Endothelial cell of umbilical vein (primary cell): Measurements from ENCODE around the gene CNTFR. TPM values are rescaled to one million over a fixed set of nuclear protein-coding genes. Genes with fewer than 3 reads are reported as not detected.

Experiments used
- BruUV-seq: library from RNA; stranded (reverse); fragments of 400-500 nt; replicated peaks from 2 replicates; lab custom pipeline; 2021; lab: Mats Ljungman, UMichigan
- CTCF ChIA-PET: fragments of 300-600, 350-600 bp; sonication (Branson Sonifier 250); formaldehyde crosslinking; loops from one replicate; lab custom pipeline; 2021; ENCODE audit warnings: antibody characterized with exemption, inconsistent platforms; lab: Charles Lee
- POLR2A ChIA-PET: fragments of 300-600, 350-600 bp; sonication (Branson Sonifier 250); formaldehyde crosslinking; loops from one replicate; lab custom pipeline; 2021; ENCODE audit warnings: antibody characterized with exemption, inconsistent platforms; lab: Charles Lee
- DNase-seq: peaks from one replicate; pipeline ENCODE4 v3.0.0-alpha.2; 2011; ENCODE audit warnings: low read depth, low spot score
- FAIRE-seq: peaks from 2 replicates; lab custom pipeline; 2011; peaks lifted over from hg19 to GRCh38; lab: Jason Lieb, UNC
- H2AFZ ChIP-seq: 2 replicates; pipeline ENCODE4 v1.6.0; 2012; ENCODE audit warnings: low read depth, low read length, control low read depth, inconsistent platforms
- H3K27ac ChIP-seq: 2 replicates; pipeline ENCODE4 v1.5.1; 2011; ENCODE audit warnings: low read depth, mild to moderate bottlenecking, control low read depth, low read length, moderate library complexity; ENCODE audit not compliant: insufficient read depth
- H3K27me3 ChIP-seq, 2 experiments: 2 replicates each; pipeline versions ENCODE4 v1.6.0 to v1.6.1; 2011; ENCODE audit warnings: low read length in 2 of 2, mixed read lengths in 1 of 2; ENCODE audit not compliant: control insufficient read depth in 2 of 2, insufficient read depth in 2 of 2
- H3K36me3 ChIP-seq, 2 experiments: 2 replicates in 1 of 2; 3 replicates in 1 of 2; pipeline ENCODE4 v1.5.1; 2011; ENCODE audit warnings: low read length in 2 of 2, mild to moderate bottlenecking in 1 of 2, moderate library complexity in 1 of 2; ENCODE audit not compliant: control insufficient read depth in 2 of 2, insufficient read depth in 2 of 2; ENCODE audit errors: extremely low read depth in 1 of 2
- H3K4me1 ChIP-seq: 3 replicates; pipeline ENCODE4 v1.5.1; 2011; ENCODE audit warnings: mild to moderate bottlenecking, low read length; ENCODE audit not compliant: control insufficient read depth, insufficient read depth; ENCODE audit errors: extremely low read depth
- H3K4me2 ChIP-seq: 2 replicates; pipeline ENCODE4 v1.6.1; 2011; ENCODE audit warnings: low read length, control low read depth, mixed read lengths; ENCODE audit not compliant: insufficient read depth
- H3K4me3 ChIP-seq, 3 experiments: fragments of 200-600 bp in 1 of 3; sonication (generic), shearing (Covaris generic) in 1 of 3; replicated peaks in 1 of 3; 2 replicates each; pipeline ENCODE4 v1.5.1; 2011 to 2016; ENCODE audit warnings: control low read depth in 3 of 3, low read length in 3 of 3, mild to moderate bottlenecking in 2 of 3, inconsistent platforms in 1 of 3, low read depth in 1 of 3, moderate library complexity in 1 of 3; ENCODE audit not compliant: insufficient read depth in 1 of 3
- H3K79me2 ChIP-seq: 2 replicates; pipeline ENCODE4 v1.6.0; 2012; ENCODE audit warnings: low read length, inconsistent platforms; ENCODE audit not compliant: control insufficient read depth, insufficient read depth
- H3K9ac ChIP-seq: replicated peaks from 2 replicates; pipeline ENCODE3; 2011; ENCODE audit warnings: low read length, control low read depth; ENCODE audit not compliant: insufficient read depth; ENCODE audit errors: extremely low read depth
- H3K9me1 ChIP-seq: replicated peaks from 3 replicates; pipeline ENCODE4 v1.6.0; 2011; ENCODE audit warnings: mild to moderate bottlenecking, low read length; ENCODE audit not compliant: control insufficient read depth, insufficient read depth; ENCODE audit errors: extremely low read depth
- H3K9me3 ChIP-seq: replicated peaks from 2 replicates; pipeline ENCODE4 v1.5.1; 2012; ENCODE audit warnings: low read length, inconsistent platforms; ENCODE audit not compliant: control insufficient read depth, insufficient read depth
- H4K20me1 ChIP-seq: replicated peaks from 2 replicates; pipeline ENCODE3; 2011; ENCODE audit warnings: mild to moderate bottlenecking, low read length; ENCODE audit not compliant: control insufficient read depth, insufficient read depth; ENCODE audit errors: extremely low read depth
- CTCF ChIP-seq, 2 donors: IDR thresholded peaks; 1 replicate in 1 of 2; 2 replicates in 1 of 2; pipeline ENCODE4 v1.5.1; 2011; ENCODE audit warnings: low read length in 2 of 2, mild to moderate bottlenecking in 2 of 2, moderate library complexity in 2 of 2, control low read depth in 1 of 2, inconsistent platforms in 1 of 2, low read depth in 1 of 2; ENCODE audit not compliant: insufficient read depth in 1 of 2; ENCODE audit errors: extremely low read depth in 1 of 2
- EZH2 ChIP-seq: IDR thresholded peaks from 2 replicates; pipeline ENCODE4 v1.6.1; 2012; ENCODE audit warnings: borderline replicate concordance, low read depth, mild to moderate bottlenecking, moderate library complexity, low read length, inconsistent platforms; ENCODE audit not compliant: severe bottlenecking
- FOS ChIP-seq: IDR thresholded peaks from 2 replicates; pipeline ENCODE4 v1.6.1; 2011; ENCODE audit warnings: mild to moderate bottlenecking, low read length, moderate library complexity, borderline replicate concordance; ENCODE audit not compliant: insufficient read depth
- GATA2 ChIP-seq: IDR thresholded peaks from 2 replicates; pipeline ENCODE4 v1.7.0; 2011; ENCODE audit warnings: low read depth, mild to moderate bottlenecking, moderate library complexity, mixed read lengths, low read length; ENCODE audit not compliant: insufficient read length, insufficient read depth
- JUN ChIP-seq: IDR thresholded peaks from 2 replicates; pipeline ENCODE4 v1.6.1; 2011; ENCODE audit warnings: borderline replicate concordance, low read depth; ENCODE audit not compliant: insufficient read length, insufficient read depth
- MAX ChIP-seq: IDR thresholded peaks from 2 replicates; pipeline ENCODE4 v1.6.1; 2011; ENCODE audit not compliant: insufficient read depth, insufficient read length
- MYC ChIP-seq: IDR thresholded peaks from one replicate; pipeline ENCODE4 v1.6.1; 2011; ENCODE audit warnings: mild to moderate bottlenecking, low read depth, low read length
- POLR2A ChIP-seq: IDR thresholded peaks from 2 replicates; pipeline ENCODE4 v1.6.1; 2012; ENCODE audit warnings: low read depth, mild to moderate bottlenecking, control low read depth, low read length
- POLR2AphosphoS5 ChIP-seq: IDR thresholded peaks from 2 replicates; pipeline ENCODE4 v1.6.1; 2012; ENCODE audit warnings: low read depth, mild to moderate bottlenecking, control low read depth, low read length, moderate library complexity; ENCODE audit not compliant: insufficient read depth
- dilution Hi-C: fragments of 300-500 bp; cut with MboI; formaldehyde crosslinking; loops from one replicate; pipeline ENCODE4 v1.15.0; 2019; ENCODE audit warnings: low sequenced_read_pairs; ENCODE audit not compliant: extremely low pct_ligation_motif_present
- intact Hi-C: fragments of 100-400 bp; cut with micrococcal nuclease; formaldehyde crosslinking; loops from one replicate; pipeline ENCODE4 v1.10.0; 2022
- polyA plus RNA-seq, 4 experiments: library from polyadenylated mRNA; depleted of rRNA in 3 of 4; stranded (reverse) in 3 of 4; unstranded in 1 of 4; fragments of >200 nt; gene quantifications; 2 replicates each; pipeline versions ENCODE4 v1.2.1 to v1.2.3, GENCODE V29; 2011 to 2012; ENCODE audit warnings: missing spikeins in 1 of 4
- total RNA-seq: library from RNA; stranded (reverse); gene quantifications from 2 replicates; pipeline ENCODE4 v1.2.3, GENCODE V29; 2021

Gene CNTFR
- total and polyA plus RNA-seq, 2 donors (not counting 3 experiments of a cell fraction or from before 2014, with no cell fraction given) = not detected

GRCh38 chr9:34568133-34568532 lies 21.4 kb downstream of the CNTFR start:
- no peaks in the 10 kb centered on the region for H4K20me1 ChIP-seq
- no peaks in the 10 kb centered on the region for H3K79me2 ChIP-seq
- FAIRE-seq (no peak), DNase-seq (no peak)
- no peaks in the 10 kb centered on the region for H3K9me1 ChIP-seq
- H3K27ac ChIP-seq = no peak overlapping the region
- no peaks in the 10 kb centered on the region for H3K9me3 ChIP-seq
- H3K4me1 ChIP-seq = no peaks in the 10 kb centered on the region
- no peak overlapping the region for H3K4me3 ChIP-seq
- no peaks in the 10 kb centered on the region for H3K36me3 ChIP-seq
- no peak for TF ChIP-seq POLR2AphosphoS5
- no peak for TF ChIP-seq MAX
- no peak for TF ChIP-seq CTCF (IDR thresholded peaks at IDR 0.05; ENCODE audit: extremely low read depth in 1 of 2, insufficient read depth in 1 of 2, low read depth in 1 of 2, low read length in 2 of 2)
- TF ChIP-seq GATA2 = no peak
- TF ChIP-seq POLR2A = no peak
- no peak for TF ChIP-seq MYC
- TF ChIP-seq FOS = no peak
- no peak for TF ChIP-seq EZH2
- TF ChIP-seq JUN = no peak
- H3K9ac ChIP-seq = no peak overlapping the region
- POLR2A ChIA-PET = no interaction called here
- peaks cover 2 to 5% of the 10 kb centered on the region in 2 experiments for H3K27me3 ChIP-seq
- no peak overlapping the region for H2AFZ ChIP-seq
- dilution Hi-C loops = no loop called here
- CTCF ChIA-PET = interaction anchor here (2.4 kb wide), 1 partner anchor 23 kb away, joined by 11 read pairs; no protein-coding TSS in a partner anchor
- H3K4me2 ChIP-seq = no peak overlapping the region
- intact Hi-C loops = no loop called here
- BruUV-seq = no TSS peak
